Activated CD8-positive, alpha-beta T cell treated with anti-CD3 and anti-CD28 coated beads for 36 hours (primary cell): Measurements from ENCODE around the gene GSK3B. TPM values are rescaled to one million over a fixed set of nuclear protein-coding genes. Genes with fewer than 3 reads are reported as not detected.

Source experiments
- ATAC-seq: fragments of 200-7000 bp; cut with Tn5 transposase; one replicate; pipeline ENCODE4 v1.10.0; 2021; ENCODE audit warnings: mild to moderate bottlenecking, moderate library complexity
- CTCF ChIA-PET: fragments of 350-600 bp; sonication (Branson Sonifier 250); formaldehyde crosslinking; loops from one replicate; lab custom pipeline; 2021; ENCODE audit warnings: antibody characterized with exemption; lab: Charles Lee
- POLR2A ChIA-PET: fragments of 350-600 bp; sonication (Branson Sonifier 250); formaldehyde crosslinking; loops from one replicate; lab custom pipeline; 2021; ENCODE audit warnings: antibody characterized with exemption; lab: Charles Lee
- DNase-seq: peaks from one replicate; pipeline ENCODE4 v3.0.0-alpha.2; 2020
- H3K27ac Mint-ChIP-seq: one replicate; pipeline ENCODE4 v1.8.0; 2021; ENCODE audit warnings: mild to moderate bottlenecking, mixed read lengths
- H3K27me3 Mint-ChIP-seq: one replicate; pipeline ENCODE4 v1.8.0; 2021; ENCODE audit warnings: mixed read lengths
- H3K36me3 Mint-ChIP-seq: one replicate; pipeline ENCODE4 v1.8.0; 2021; ENCODE audit warnings: low read depth, mixed read lengths
- H3K4me1 Mint-ChIP-seq: one replicate; pipeline ENCODE4 v1.8.0; 2021; ENCODE audit warnings: low read depth, mixed read lengths
- H3K4me3 Mint-ChIP-seq: one replicate; pipeline ENCODE4 v1.8.0; 2021; ENCODE audit warnings: mild to moderate bottlenecking, moderate library complexity, mixed read lengths
- H3K9me3 Mint-ChIP-seq: one replicate; pipeline ENCODE4 v1.8.0; 2021; ENCODE audit warnings: mixed read lengths
- intact Hi-C: fragments of 100-400 bp; cut with micrococcal nuclease; formaldehyde crosslinking; loops from one replicate; pipeline ENCODE4 v1.10.0; 2022
- total RNA-seq, 2 experiments: library from RNA; stranded (reverse); gene quantifications; one replicate each; pipeline ENCODE4 v1.2.3, GENCODE V29; 2021
- TF ChIP-seq, protein P1 (sequence below): fragments of 200-600 bp; IDR thresholded peaks from one replicate; pipeline ENCODE4 v1.8.0; 2022; ENCODE audit warnings: antibody characterized with exemption, mild to moderate bottlenecking

The GSK3B gene
- total RNA-seq, 2 experiments from 2014 or later = 29.0 to 32.1 TPM

DNA sequence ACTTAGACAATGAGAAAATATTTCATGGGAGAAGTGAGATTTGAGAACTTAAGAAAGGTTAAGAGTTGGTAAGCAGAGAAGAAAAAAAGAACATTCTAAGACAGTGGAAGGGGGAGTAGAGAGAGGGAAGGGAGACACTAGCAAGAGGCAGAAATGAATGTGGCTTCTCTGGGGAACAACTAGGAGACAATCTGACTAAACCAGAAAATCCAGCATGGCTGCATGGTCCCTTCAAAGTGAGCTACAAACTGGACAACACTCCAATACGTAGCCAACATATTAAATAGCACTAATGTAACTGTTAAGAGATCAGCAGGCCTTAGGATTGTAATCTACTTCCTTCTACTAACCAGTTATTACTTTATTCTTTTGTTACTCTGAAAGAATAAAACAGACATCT is 222.7 kb downstream of the GSK3B start:
- CTCF ChIA-PET = no interaction called here
- TF ChIP-seq, protein P1, sequence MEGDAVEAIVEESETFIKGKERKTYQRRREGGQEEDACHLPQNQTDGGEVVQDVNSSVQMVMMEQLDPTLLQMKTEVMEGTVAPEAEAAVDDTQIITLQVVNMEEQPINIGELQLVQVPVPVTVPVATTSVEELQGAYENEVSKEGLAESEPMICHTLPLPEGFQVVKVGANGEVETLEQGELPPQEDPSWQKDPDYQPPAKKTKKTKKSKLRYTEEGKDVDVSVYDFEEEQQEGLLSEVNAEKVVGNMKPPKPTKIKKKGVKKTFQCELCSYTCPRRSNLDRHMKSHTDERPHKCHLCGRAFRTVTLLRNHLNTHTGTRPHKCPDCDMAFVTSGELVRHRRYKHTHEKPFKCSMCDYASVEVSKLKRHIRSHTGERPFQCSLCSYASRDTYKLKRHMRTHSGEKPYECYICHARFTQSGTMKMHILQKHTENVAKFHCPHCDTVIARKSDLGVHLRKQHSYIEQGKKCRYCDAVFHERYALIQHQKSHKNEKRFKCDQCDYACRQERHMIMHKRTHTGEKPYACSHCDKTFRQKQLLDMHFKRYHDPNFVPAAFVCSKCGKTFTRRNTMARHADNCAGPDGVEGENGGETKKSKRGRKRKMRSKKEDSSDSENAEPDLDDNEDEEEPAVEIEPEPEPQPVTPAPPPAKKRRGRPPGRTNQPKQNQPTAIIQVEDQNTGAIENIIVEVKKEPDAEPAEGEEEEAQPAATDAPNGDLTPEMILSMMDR = no peak

DNA sequence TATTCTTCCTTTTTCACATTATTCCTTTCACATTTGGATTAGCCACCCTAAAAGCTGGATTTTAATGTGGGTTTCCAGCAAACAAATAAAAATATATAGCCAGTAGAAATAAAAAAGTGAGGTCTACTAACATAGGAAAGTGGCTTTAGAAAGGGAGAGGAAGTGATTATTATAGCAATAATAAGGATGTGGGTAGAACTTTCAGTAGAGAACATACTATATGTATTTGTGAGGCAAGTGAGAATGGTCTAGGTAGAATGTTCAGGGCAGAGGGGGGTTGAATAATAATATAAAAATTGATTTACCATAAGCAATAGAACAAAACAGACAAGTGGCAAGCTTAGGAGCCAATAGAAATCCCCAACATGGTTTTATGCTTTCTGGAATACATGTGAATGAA is 223.7 kb downstream of the GSK3B start:
- intact Hi-C loops = no loop called here
- Mint-ChIP-seq H3K36me3 (peaks cover 15% of the 10 kb centered on the region), H3K4me1 (peaks cover 27% of the 10 kb centered on the region), H3K27ac (no peak overlapping the region), H3K9me3 (no peaks in the 10 kb centered on the region), H3K27me3 (no peaks in the 10 kb centered on the region), H3K4me3 (no peak overlapping the region)
- TF ChIP-seq, protein P1 = no peak
- ChIA-PET CTCF (no interaction called here), POLR2A (no interaction called here)
- DNase-seq (no peak), ATAC-seq (no peak)

More for the DNA sequence above, 222.7 kb downstream of the GSK3B start:
- no peak for DNase-seq
- intact Hi-C loops = no loop called here
- Mint-ChIP-seq H3K4me1 (peaks cover 27% of the 10 kb centered on the region), H3K36me3 (peaks cover 11% of the 10 kb centered on the region), H3K4me3 (no peak overlapping the region), H3K27me3 (no peaks in the 10 kb centered on the region), H3K9me3 (no peaks in the 10 kb centered on the region), H3K27ac (peak overlapping the region; percentile 40)
- POLR2A ChIA-PET = no interaction called here
- ATAC-seq = no peak

DNA sequence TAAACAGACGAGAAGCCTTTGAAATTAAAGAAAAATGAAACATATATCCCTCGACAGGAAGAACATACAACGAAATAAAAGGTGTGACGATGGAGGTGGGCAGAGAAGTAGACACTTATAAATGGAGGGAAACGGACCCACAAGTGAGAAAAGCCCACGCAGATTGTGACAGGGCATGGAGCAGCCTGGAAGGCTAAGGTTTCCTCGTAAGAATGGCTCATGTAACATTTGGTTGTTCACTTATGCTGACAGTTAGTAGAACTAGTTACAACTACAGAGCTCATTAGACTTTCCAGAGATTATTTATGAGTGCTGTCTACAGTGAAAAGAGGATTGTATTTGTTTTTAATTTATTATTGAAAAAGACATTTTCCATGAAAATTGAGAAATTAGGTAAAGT is 229.8 kb downstream of the GSK3B start:
- TF ChIP-seq, protein P1 = no peak
- no peak overlapping the region for H3K27ac Mint-ChIP-seq
- H3K9me3 Mint-ChIP-seq = peaks cover 4% of the 10 kb centered on the region
- ChIA-PET CTCF (interaction anchor here (0.9 to 1.6 kb wide), 3 partner anchors 27 to 282 kb away, joined by 3 to 7 read pairs (median 3); no protein-coding TSS in a partner anchor), POLR2A (interaction anchor here (1.5 kb wide), 1 partner anchor 17 kb away, joined by 4 read pairs; no protein-coding TSS in a partner anchor)
- DNase-seq (no peak), ATAC-seq (no peak)
- peaks cover 37% of the 10 kb centered on the region for H3K36me3 Mint-ChIP-seq
- no peak overlapping the region for H3K4me3 Mint-ChIP-seq
- intact Hi-C loops = no loop called here
- no peaks in the 10 kb centered on the region for H3K27me3 Mint-ChIP-seq
- peaks cover 7% of the 10 kb centered on the region for H3K4me1 Mint-ChIP-seq

DNA sequence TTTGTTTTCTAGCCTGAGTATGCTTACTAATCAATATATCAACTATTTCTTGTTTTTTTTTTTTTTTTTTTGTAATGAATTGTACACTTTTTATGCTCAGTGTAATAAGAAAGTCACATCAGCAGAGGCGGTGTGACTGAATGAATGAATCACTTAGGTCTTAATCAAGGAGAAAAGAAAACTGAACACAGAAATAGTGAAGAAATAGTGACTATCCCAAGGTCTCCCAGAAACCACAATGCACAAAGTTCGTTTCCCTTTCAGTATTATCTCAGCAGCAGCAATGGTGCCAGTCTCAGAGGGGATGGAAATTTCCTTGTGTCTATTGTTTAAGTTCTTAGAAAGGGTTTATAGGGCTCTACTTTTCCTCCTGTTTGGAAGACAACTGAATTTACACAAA is 231.6 kb downstream of the GSK3B start:
- H3K27me3 Mint-ChIP-seq = no peaks in the 10 kb centered on the region
- TF ChIP-seq, protein P1 = no peak
- peaks cover 3% of the 10 kb centered on the region for H3K4me1 Mint-ChIP-seq
- peaks cover 49% of the 10 kb centered on the region for H3K36me3 Mint-ChIP-seq
- DNase-seq (no peak), ATAC-seq (no peak)
- H3K9me3 Mint-ChIP-seq = peaks cover 5% of the 10 kb centered on the region
- CTCF ChIA-PET = no interaction called here
- POLR2A ChIA-PET = no interaction called here
- no peak overlapping the region for H3K27ac Mint-ChIP-seq
- H3K4me3 Mint-ChIP-seq = no peak overlapping the region
- intact Hi-C loops = no loop called here

DNA sequence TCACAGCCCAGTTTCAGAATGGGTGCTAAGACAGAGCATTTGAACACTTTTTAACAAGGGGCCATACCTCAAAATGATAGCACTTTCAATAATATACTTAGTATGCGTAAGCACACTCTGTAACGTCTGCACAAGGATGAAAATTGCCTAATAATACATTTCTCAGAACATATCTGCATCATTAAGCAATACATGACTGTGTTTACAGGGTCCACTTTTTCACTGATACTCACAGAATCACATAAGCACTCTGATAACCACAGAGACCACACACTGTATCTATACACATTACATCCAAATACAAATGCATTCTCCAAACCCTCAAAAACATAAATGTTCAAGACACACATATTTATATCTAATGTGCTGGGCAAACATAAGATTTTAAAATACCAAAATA is 232.6 kb downstream of the GSK3B start:
- H3K9me3 Mint-ChIP-seq = peaks cover 7% of the 10 kb centered on the region
- H3K27ac Mint-ChIP-seq = no peak overlapping the region
- TF ChIP-seq, protein P1 = no peak
- CTCF ChIA-PET = no interaction called here
- H3K27me3 Mint-ChIP-seq = no peaks in the 10 kb centered on the region
- H3K4me1 Mint-ChIP-seq = peaks cover 3% of the 10 kb centered on the region
- ATAC-seq (no peak), DNase-seq (no peak)
- H3K4me3 Mint-ChIP-seq = no peak overlapping the region
- peaks cover 56% of the 10 kb centered on the region for H3K36me3 Mint-ChIP-seq
- intact Hi-C loops = no loop called here
- POLR2A ChIA-PET = no interaction called here
